HG02623 (cell line): Measurements from ENCODE around the gene COPG2.

Experiments
- ATAC-seq: cut with Tn5 transposase; IDR thresholded peaks from one replicate; pipeline ENCODE4 v1.9.1; 2021; ENCODE audit warnings: moderate library complexity; ENCODE audit not compliant: unreplicated experiment

COPG2 gene

GRCh38 chr7:130506358-130506757 lies 162.2 kb downstream of the COPG2 start:
- no peak for ATAC-seq

- no peak for ATAC-seq
These were observed 162.8 kb downstream of the COPG2 start for GRCh38 chr7:130505753-130506152.

DNA sequence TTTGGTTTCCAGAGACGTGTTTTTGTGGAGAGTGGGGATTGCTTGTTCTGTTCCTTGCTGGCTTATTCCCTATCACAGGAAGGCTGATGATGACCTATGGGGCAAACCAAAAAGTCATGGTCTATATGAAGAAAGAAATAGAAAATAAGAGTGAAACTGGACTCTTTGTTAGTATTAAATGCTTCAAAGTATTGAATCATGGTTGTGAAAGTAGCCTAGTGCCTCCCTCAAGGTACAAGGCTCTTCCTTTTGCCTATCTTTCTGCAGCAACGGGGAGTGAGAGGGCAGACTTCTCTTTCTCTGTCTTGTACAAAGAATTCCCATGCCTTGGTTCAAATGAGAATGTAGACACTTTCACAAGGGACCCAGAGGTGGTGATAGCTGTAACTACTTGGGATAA lies 167.6 kb downstream of the COPG2 start:
- no peak for ATAC-seq

DNA sequence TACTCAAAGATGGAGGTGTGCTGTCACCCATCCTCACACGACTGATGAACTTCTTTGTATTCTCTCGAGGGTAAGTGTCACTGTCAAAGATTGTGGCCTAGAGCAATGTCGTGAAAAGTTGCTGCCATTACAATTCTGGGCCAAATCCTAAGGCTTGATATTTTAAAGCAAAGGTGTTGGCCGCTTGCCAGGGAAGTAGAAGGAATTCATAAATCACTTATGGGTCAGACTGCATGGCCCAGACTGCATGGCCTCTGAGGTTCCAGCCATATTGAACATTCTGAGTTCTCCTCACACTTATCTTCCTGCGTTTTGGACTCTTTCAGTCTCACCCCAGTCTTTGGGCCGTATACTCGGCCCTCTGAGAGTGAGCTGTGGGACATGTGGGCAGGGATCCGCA lies 168.1 kb downstream of the COPG2 start:
- no peak for ATAC-seq

DNA sequence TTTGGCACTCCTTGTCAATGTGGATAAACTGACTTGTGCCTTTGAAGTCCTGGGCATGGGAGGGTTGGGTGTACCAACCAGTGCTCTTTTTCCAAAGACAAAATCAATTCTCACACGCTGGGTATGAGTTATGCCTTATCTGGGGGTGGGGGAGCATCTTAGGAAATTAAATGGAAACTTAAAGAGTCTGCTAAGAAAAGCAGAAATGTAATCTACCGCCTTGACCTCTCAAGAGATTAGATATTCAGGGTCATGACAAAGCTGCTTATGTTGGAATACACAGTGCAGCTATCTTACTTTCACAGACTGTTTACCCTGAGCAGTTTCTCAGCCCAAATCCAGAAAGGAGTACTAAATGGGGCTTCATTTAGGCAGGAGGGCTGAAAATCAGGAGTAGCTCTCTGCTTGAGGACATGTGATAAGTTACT lies 174.1 kb downstream of the COPG2 start:
- ATAC-seq = no peak

GRCh38 chr7:130493275-130493873 lies 175.2 kb downstream of the COPG2 start:
- no peak for ATAC-seq

- ATAC-seq = no peak
These were observed 175.8 kb downstream of the COPG2 start for GRCh38 chr7:130492523-130493274.

GRCh38 chr7:130491841-130492522 lies 176.6 kb downstream of the COPG2 start, which contains the start of gene MEST:
Gene MEST (plus strand): TSS chr7:130492085. CDS start chr7:130492314, 229 bp downstream.
- ATAC-seq = no peak

- ATAC-seq = no peak
These were observed 177.4 kb downstream of the COPG2 start for GRCh38 chr7:130490888-130491804.

- no peak for ATAC-seq
These were observed 178.2 kb downstream of the COPG2 start for GRCh38 chr7:130490311-130490791.

DNA sequence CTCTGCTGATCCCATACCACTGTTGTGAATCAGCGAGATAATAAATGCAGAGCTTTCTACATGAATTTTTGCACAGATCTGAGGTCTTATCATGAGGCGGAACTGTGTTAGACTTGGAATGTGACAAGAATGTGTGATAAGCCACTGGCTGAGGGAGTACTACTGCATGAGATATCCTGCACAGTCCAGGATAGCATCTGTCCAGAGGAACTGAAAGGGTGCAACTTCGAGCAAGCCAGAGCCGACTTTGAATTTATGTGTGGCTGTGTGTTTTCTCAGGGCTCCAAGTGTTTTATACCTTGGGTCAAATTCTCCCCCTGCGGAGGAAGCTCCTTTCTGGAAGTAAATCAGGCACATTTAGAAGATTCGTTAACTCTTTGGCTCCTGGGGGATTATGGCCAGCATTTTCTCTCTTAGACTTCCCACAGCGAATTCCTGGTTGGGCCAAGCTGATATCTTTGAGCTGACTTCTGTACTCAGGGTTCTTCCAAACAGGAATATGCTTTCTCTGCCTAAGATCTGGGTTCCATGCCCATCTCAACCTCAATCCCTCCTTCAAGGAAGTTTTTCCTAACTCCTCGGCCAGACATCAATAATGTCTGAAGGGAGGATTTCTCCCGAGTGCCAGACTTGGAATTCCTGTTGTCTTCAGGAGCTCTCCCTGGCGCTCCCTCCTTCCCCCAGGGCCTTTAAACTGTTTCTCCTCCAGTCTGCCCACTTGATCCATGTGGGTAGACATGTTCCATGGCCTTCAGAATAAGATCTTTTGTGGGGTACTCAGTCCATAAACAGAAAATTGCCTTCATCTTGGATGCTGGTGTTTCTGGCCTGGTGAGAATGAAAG lies 179.2 kb downstream of the COPG2 start:
- ATAC-seq = no peak

- no peak for ATAC-seq
These were observed 180.0 kb downstream of the COPG2 start for GRCh38 chr7:130488392-130489139.

- no peak for ATAC-seq
These were observed 181.6 kb downstream of the COPG2 start for GRCh38 chr7:130486954-130487436.

GRCh38 chr7:130486114-130486953 lies 182.2 kb downstream of the COPG2 start:
- ATAC-seq = no peak

DNA sequence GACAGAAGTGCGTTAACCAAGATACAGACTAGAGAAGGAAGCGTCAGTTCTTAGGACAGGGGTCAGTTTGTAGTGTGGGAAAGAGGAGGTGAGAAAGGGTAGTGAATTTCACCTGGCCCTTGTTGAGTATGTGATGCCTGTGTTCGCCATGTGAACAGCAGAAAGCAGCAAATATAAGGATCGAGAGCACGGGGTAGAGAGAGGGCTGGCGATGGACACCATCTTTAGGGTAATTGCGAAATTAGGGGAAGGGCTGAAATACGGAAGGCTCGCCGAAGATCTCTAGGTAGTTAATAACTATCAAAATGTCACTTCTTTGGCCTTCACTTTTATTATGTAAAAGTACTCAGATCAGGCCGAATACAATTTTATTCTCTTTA lies 182.8 kb downstream of the COPG2 start:
- ATAC-seq = no peak

GRCh38 chr7:130483031-130483430 lies 185.5 kb downstream of the COPG2 start:
- ATAC-seq = no peak

- ATAC-seq = no peak
These were observed 186.7 kb downstream of the COPG2 start for GRCh38 chr7:130481898-130482297.

DNA sequence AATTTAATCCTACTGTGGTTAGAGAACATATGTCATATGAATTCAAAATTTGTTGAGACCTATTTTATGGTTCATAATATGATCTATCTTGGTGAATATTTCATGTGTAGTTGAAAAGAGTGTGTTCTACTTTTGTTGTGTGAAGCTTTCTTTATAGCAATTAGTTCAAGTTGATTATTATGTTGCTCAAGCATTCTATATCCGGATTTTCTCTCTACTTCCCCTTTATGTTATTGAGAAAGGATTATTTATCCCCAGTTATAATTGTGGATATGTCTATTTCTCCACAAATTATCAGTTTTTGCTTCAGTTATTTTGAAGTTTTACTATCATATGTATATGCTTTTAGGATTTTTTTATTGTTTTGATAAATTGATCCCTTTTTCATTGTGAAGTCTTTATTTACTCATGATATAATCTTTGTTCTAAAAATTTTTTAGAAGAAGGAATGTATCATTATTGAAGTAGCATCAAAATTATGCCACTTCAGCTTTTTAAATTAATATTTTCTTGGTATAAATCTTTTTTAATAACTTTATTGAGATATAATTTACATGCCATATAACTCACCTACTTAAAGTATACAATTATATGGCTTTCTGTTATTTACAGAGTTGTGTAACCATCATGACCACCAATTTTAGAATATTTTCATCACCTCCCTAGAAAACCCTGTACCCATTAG lies 188.7 kb downstream of the COPG2 start:
- ATAC-seq = no peak
